Neutrophil (primary cell): ENCODE measurements around the gene TAP2.

Experiments
- H3K27ac ChIP-seq: fragments of 200-600 bp; sonication (generic); 2 replicates; pipeline ENCODE4 v1.5.1; 2016; ENCODE audit warnings: mild to moderate bottlenecking, moderate library complexity
- H3K27me3 ChIP-seq: fragments of 200-600 bp; sonication (generic); 2 replicates; pipeline ENCODE4 v1.6.0; 2016; ENCODE audit warnings: mild to moderate bottlenecking
- H3K36me3 ChIP-seq: fragments of 200-600 bp; sonication (generic); 2 replicates; pipeline ENCODE4 v1.5.1; 2017
- H3K4me1 ChIP-seq, 2 experiments: fragments of 200-600 bp in 1 of 2; sonication (generic) in 1 of 2; 1 replicate in 1 of 2; 2 replicates in 1 of 2; pipeline versions ENCODE4 v1.5.1 to v1.6.1; 2013 to 2016; ENCODE audit warnings: low read depth in 1 of 2, low read length in 1 of 2, mild to moderate bottlenecking in 1 of 2, moderate library complexity in 1 of 2; ENCODE audit not compliant: control insufficient read depth in 1 of 2, insufficient read depth in 1 of 2
- H3K4me3 ChIP-seq, 2 experiments: fragments of 200-600 bp in 1 of 2; sonication (generic) in 1 of 2; 1 replicate in 1 of 2; 2 replicates in 1 of 2; pipeline ENCODE4 v1.5.1; 2013 to 2016; ENCODE audit warnings: low read depth in 1 of 2, low read length in 1 of 2, mild to moderate bottlenecking in 1 of 2, moderate library complexity in 1 of 2
- H3K9me3 ChIP-seq: fragments of 200-600 bp; sonication (generic); 2 replicates; pipeline ENCODE4 v1.5.1; 2016
- CTCF ChIP-seq: fragments of 200-600 bp; sonication (generic); IDR thresholded peaks from 2 replicates; pipeline ENCODE4 v1.5.1; 2016; ENCODE audit warnings: antibody characterized with exemption

Gene TAP2

GRCh38 chr6:32816746-32817204 is 21.8 kb downstream of the TAP2 start, which contains the start of gene HLA-DOB:
Gene HLA-DOB (minus strand): TSS chr6:32817002. CDS start chr6:32816951, 51 bp downstream.
- H3K4me1 ChIP-seq, result peaks cover 0 to 5% of the 10 kb centered on the region in 2 experiments
- H3K4me3 ChIP-seq, result no peak within 1 kb of the TSS
- H3K27ac ChIP-seq, result peak within 1 kb of the TSS; percentile 1

GRCh38 chr6:32815996-32816395 is 22.5 kb downstream of the TAP2 start:
- Histone ChIP-seq H3K9me3 (no peaks in the 10 kb centered on the region), H3K27me3 (no peaks in the 10 kb centered on the region), H3K36me3 (no peaks in the 10 kb centered on the region), H3K4me1 (peaks cover 0 to 5% of the 10 kb centered on the region in 2 experiments), H3K27ac (peak overlapping the region; percentile 1), H3K4me3 (no peak overlapping the region)
- TF ChIP-seq CTCF, result no peak

More at GRCh38 chr6:32816746-32817204, 21.8 kb downstream of the TAP2 start, which contains the start of gene HLA-DOB:
- no peak for TF ChIP-seq CTCF
- H3K9me3 ChIP-seq, result no peaks in the 10 kb centered on the region
- no peaks in the 10 kb centered on the region for H3K36me3 ChIP-seq
- no peaks in the 10 kb centered on the region for H3K27me3 ChIP-seq

GRCh38 chr6:32815115-32815514 is 23.4 kb downstream of the TAP2 start:
- Histone ChIP-seq H3K36me3 (no peaks in the 10 kb centered on the region), H3K27me3 (no peaks in the 10 kb centered on the region), H3K9me3 (no peaks in the 10 kb centered on the region), H3K4me3 (no peak overlapping the region), H3K4me1 (peaks cover 0 to 5% of the 10 kb centered on the region in 2 experiments), H3K27ac (no peak overlapping the region)
- no peak for TF ChIP-seq CTCF

- no peaks in the 10 kb centered on the region for H3K36me3 ChIP-seq
- H3K27ac ChIP-seq, result no peak overlapping the region
- no peaks in the 10 kb centered on the region for H3K27me3 ChIP-seq
- H3K4me3 ChIP-seq, result no peak overlapping the region
- H3K4me1 ChIP-seq, result peaks cover 0 to 5% of the 10 kb centered on the region in 2 experiments
- no peaks in the 10 kb centered on the region for H3K9me3 ChIP-seq
- no peak for TF ChIP-seq CTCF
Observed at GRCh38 chr6:32814145-32814544, 24.4 kb downstream of the TAP2 start.

- Histone ChIP-seq H3K9me3 (no peaks in the 10 kb centered on the region), H3K27ac (no peak overlapping the region), H3K27me3 (peaks cover 4% of the 10 kb centered on the region), H3K4me3 (no peak overlapping the region), H3K4me1 (no peaks in the 10 kb centered on the region), H3K36me3 (no peaks in the 10 kb centered on the region)
- no peak for TF ChIP-seq CTCF
Observed at GRCh38 chr6:32809171-32809570, 29.4 kb downstream of the TAP2 start.
